Endometrial microvascular endothelial cells (primary cell): ENCODE measurements around the gene MYO16. TPM values are rescaled to one million over a fixed set of nuclear protein-coding genes. Genes with fewer than 3 reads are reported as not detected.
"Not testable (repeated sequence)": the region's sequence is repeated elsewhere in the genome, so short reads cannot be mapped to it uniquely, and the experiment has no call there.

Source experiments
- in situ Hi-C: cut with HindIII; loops from 2 replicates; pipeline ENCODE4 v1.10.0; 2017; ENCODE audit warnings: low sequenced_read_pairs, low pct_unique_long_range_greater_than_20kb; ENCODE audit errors: inconsistent ontology term
- total RNA-seq: library from RNA; depleted of rRNA; stranded (reverse); fragments of >200 nt; gene quantifications from one replicate; pipeline ENCODE4 v1.2.3, GENCODE V29; 2015; ENCODE audit errors: inconsistent ontology term

Gene MYO16
- total RNA-seq, 1 donor from 2014 or later: not detected

DNA sequence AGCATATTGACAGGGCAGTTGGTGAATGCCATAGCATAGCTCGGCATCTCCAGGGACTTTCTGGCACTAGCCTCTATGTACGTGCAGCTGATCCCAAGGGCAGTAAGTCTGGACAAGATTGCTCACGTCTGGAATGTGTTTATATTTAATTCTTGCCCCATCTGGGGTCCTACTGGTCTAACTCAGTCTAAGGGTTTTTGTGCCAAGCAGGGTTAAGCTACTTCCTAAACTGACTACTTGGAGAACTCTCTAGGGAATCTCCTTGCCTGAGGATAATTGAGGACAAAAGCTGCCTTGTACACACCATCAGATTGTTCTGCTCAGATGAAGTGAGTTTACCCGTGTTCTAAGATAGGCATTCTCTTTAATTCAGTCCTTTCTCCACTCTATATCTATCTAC lies 358.1 kb downstream of the MYO16 start:
- in situ Hi-C loops: no loop called here

GRCh38 chr13:108987944-108988343 lies 358.5 kb downstream of the MYO16 start:
- in situ Hi-C loops: no loop called here

- in situ Hi-C loops: not testable (repeated sequence)
Measured at GRCh38 chr13:108991416-108991815, 362.0 kb downstream of the MYO16 start.

DNA sequence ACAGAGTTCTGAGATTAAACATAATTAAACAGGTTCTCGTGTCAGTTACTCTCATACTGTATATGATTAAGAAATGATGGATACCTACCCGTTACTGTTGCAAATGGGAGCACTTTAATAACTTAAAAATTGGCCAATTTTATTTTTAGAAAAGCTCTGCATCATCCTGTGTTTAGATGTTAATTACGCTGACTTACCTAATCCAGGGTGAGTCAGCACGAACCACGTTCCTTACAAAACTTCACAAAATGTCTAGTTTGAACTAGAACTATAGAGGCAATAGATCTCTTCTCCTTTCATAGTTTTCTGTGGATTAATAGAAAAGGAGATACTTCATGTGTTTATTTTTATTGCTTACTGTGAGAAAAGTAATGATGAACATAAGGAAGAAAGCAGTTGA lies 363.9 kb downstream of the MYO16 start:
- in situ Hi-C loops: no loop called here

GRCh38 chr13:108996430-108996829 lies 367.0 kb downstream of the MYO16 start:
- in situ Hi-C loops: no loop called here

DNA sequence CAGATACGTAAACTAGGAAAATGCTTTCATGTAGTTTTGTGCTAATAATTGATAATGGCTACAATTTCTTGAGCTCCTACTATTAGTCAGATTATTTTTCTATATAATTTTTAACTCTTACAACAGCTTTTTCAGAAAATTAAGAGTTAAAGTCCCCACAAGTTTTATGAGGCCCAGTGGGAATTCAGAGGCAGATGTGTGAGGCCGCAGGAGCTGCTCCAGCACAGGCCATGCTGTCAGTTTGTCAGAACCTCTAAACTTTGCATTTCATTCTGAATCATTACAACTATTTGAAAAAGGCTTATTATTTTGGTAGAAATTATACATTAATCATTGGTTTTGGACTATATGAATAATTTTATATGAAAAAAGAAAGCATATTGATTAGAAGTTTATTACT lies 370.8 kb downstream of the MYO16 start:
- in situ Hi-C loops: no loop called here

- in situ Hi-C loops: no loop called here
Measured at GRCh38 chr13:109002934-109003333, 373.5 kb downstream of the MYO16 start.

- in situ Hi-C loops: no loop called here
Measured at GRCh38 chr13:109007946-109008345, 378.5 kb downstream of the MYO16 start.

- in situ Hi-C loops: no loop called here
Measured at GRCh38 chr13:109009756-109010155, 380.3 kb downstream of the MYO16 start.

DNA sequence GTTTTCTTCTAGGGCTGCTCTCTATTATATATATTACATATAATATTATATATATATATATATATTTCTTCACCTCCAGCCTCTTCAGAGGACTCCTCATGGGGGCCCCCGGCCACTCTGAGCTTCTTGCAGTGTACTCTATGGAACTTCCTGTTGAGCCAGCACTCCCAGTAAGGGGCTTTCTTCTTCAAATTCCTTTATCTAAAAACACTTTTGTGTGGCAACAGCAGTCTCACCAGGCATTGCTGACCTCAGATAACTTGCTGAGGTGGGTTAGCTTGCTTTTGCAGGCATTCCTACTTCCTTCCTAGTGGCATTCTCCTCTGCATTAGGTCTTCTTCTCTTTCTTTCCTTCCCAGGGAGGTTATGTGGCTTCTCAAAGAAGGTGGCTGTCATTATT lies 381.5 kb downstream of the MYO16 start:
- in situ Hi-C loops: no loop called here

DNA sequence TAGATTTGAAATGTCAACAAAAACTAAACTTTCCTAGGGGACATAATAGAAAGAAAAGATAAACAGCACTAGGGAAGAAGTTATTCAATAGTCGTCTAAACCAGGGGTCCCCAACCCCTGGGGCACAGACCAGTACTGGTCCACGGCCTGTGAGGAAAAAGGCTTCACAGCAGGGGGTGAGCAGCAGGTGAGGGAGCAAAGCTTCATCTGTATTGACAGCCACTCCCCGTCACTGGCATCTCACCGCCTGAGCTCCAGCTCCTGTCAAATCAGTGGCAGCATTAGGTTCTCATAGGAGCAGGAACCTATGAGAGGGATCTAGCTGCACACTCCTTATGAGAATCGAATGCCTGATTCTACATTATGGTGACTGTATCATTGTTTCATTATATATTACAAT lies 382.7 kb downstream of the MYO16 start:
- in situ Hi-C loops: no loop called here

DNA sequence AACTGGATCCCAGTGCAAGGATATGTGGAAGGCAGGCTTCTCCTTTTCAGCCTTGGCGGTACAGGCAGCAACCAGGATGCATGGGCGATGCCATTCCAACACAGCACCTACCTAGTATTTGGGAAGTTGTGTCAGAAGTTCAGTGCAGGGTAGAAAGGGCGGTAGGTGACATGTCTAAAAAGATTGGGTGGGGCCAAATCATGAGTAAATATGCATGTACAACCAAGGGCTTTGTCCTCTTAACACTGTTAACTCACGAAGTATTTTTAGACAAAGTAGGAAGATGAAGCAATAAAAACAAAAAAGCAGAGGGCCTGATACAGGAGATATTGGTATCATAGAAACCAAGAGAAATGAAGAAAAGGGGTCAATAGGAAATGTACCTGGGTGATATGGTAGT lies 392.1 kb downstream of the MYO16 start:
- in situ Hi-C loops: no loop called here

GRCh38 chr13:109024611-109025010 lies 395.2 kb downstream of the MYO16 start:
- in situ Hi-C loops: no loop called here

DNA sequence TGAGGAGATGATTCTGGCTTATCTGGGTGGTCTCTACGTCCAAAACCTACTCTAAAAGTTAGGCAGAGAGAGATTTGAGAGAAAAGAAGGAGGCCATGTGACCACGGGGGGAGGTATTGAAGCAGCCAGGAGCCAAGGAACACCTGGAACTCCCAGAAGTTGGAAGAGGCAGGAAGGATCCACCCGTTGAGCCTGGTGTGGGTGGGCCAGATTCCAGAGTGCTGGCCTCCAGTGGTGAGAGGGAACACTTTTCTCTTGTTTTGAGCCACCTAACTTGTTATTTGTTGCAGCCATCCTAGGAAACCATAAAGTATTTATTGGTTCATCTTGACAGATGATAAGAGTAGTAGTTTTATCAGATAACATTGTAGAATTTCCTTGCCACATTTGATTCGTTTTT lies 396.9 kb downstream of the MYO16 start:
- in situ Hi-C loops: no loop called here

DNA sequence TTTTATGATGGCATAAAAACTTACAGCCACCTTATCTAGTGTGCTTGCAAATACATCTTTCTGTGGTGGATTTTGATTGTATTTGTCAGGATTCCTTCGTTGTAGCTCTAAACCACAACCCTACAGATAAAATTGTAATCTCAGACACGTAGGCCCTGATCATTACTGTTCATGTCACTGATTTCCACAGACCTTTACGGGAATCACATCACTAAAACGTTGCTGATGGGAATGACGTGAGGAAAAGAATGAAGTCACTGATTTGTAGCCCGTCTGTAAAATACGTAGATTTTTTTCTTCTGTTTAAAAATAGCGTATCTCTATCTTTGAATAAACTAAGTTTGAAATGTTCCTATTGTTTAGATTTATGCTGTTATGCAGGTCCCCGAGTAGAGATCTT lies 399.2 kb downstream of the MYO16 start:
- in situ Hi-C loops: no loop called here

- in situ Hi-C loops: no loop called here
Measured at GRCh38 chr13:109033090-109033489, 403.7 kb downstream of the MYO16 start.

- in situ Hi-C loops: no loop called here
Measured at GRCh38 chr13:109036078-109036780, 406.8 kb downstream of the MYO16 start.

DNA sequence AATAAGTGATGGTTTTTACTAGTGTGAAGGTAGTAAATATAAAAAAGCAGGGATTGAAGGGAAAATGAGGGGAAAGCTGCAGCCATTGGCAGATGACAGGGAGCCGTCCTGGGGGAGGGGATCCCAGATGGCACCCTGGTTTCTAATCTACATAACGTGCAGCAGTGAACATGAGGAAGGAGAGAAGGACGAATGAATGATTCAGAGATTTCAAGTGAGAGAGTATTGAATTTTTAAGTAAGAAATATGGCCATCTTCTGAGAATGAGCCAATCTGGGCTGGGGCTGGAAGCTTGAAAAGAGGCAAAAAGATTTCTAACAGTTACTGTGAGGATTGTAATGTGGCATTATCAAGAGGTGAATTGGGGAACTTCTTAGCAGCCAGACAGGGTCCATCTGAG lies 414.2 kb downstream of the MYO16 start:
- in situ Hi-C loops: no loop called here

GRCh38 chr13:109055850-109056249 lies 426.4 kb downstream of the MYO16 start:
- in situ Hi-C loops: no loop called here

DNA sequence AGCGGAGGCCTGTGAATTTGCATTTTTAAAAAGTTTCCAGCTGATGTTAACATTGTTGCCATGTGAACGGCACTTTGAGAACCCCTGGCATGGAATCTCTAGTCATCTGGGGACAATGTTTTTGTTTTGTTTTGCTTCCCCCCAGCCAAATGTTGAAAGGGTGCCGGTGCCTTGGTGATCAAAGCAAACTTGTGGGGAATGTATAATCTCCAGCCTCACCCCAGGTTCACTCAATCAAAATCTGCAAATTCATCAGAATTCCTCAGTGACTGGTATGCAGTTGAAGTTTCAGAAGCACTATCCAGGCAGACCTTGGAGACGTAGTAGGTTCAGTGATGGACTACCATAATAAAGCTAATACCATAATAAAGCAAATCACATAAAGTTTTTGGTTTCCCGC lies 428.7 kb downstream of the MYO16 start:
- in situ Hi-C loops: no loop called here

- in situ Hi-C loops: no loop called here
Measured at GRCh38 chr13:109072505-109072904, 443.1 kb downstream of the MYO16 start.
